ENCODE data around the gene SCD.

DNA sequence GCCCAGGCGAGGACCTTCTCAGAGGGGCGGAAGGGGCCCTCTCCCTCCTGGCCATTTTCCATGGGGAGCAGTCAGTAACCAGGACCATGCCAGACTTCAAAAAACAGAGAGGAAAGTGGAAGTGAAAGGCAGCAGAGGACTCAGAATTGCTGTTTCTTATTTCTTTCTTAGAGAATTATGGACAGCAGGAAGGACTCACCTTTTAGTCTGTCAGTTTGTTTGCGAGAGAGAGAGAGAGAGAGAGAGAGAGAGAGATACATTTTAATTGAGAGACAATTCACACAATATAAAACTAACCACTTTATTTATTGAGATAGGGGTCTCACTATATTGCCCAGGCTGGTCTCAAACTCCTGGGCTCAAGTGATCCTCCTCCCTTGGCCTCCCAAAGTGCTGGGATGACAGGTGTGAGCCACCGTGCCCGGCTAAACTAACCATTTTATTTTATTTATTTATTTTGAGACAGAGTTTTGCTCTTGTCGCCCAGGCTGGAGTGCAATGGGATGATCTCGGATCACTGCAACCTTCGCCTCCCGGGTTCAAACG, 24.5 kb downstream of the SCD start:
- TF ChIP-seq E4F1 (IDR thresholded peaks at IDR 0.05; ENCODE audit: borderline replicate concordance, partially characterized antibody) = no peak
- TF ChIP-seq, protein P1, sequence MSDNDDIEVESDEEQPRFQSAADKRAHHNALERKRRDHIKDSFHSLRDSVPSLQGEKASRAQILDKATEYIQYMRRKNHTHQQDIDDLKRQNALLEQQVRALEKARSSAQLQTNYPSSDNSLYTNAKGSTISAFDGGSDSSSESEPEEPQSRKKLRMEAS (IDR thresholded peaks at IDR 0.05; ENCODE audit: low read depth, low read length) = no peak
- no peak for TF ChIP-seq FOXK2 (IDR thresholded peaks at IDR 0.05)
- no peak for TF ChIP-seq CTCF (IDR thresholded peaks at IDR 0.05 in 2 of 3, conservative IDR thresholded peaks at IDR 0.05 in 1 of 3; ENCODE audit: control insufficient read depth in 2 of 3, extremely low read depth in 1 of 3, insufficient read depth in 1 of 3, low read depth in 3 of 3, low read length in 3 of 3)
- TF ChIP-seq NRF1 (conservative IDR thresholded peaks at IDR 0.05; ENCODE audit: low read depth, low read length) = no peak
- TF ChIP-seq CEBPZ (IDR thresholded peaks at IDR 0.05; ENCODE audit: low read depth, low read length) = no peak
- TF ChIP-seq SRF (IDR thresholded peaks at IDR 0.05; ENCODE audit: low read depth in 2 of 2, low read length in 2 of 2) = no peak

Measured in GM12878 (cell line).